NOMO-1 (cell line): ENCODE results near the gene HAGHL.
"Not testable (repeated sequence)": the region's sequence is repeated elsewhere in the genome, so short reads cannot be mapped to it uniquely, and the experiment has no call there.

ENCODE experiments used
- DNase-seq, 2 experiments: peaks; one replicate each; lab custom pipeline; 2025; ENCODE audit not compliant: unreplicated experiment in 2 of 2; lab: John Stamatoyannopoulos, UW

The HAGHL gene

DNA sequence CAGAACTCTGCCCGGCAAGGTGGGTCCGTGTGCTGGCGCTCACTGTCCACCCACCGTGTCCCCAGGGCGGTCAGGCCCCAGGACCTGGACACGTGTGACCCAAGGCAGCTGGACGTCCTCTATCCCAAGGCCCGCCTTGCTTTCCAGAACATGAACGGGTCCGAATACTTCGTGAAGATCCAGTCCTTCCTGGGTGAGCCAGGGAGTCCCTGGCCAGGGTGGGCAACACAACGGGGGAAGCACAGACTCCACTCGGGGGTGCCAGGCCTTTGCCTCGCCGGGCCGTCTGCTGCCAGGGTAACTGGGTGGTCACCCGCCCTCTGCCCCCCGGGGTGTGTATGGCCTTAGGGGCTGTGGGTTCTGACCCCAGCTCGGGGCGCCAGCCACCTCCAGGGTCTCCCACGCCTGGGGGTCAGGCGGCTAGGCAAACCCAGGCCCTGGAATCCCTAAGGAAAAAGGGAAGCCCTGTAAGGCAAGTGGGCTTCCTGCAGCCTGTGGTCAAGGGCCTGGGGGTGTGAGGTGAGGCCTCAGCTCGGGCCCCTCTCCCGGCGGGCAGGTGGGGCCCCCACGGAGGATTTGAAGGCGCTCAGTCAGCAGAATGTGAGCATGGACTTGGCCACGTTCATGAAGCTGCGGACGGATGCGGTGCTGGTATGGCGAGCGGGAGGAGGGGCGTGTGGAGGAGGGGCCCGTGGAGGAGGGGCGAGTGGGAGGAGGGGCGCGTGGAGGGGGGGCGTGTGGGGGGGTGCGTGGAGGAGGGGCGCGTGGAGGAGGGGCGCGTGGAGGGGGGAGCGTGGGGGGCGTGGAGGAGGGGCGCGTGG, 40.1 kb downstream of the HAGHL start:
- DNase-seq = no peak

DNA sequence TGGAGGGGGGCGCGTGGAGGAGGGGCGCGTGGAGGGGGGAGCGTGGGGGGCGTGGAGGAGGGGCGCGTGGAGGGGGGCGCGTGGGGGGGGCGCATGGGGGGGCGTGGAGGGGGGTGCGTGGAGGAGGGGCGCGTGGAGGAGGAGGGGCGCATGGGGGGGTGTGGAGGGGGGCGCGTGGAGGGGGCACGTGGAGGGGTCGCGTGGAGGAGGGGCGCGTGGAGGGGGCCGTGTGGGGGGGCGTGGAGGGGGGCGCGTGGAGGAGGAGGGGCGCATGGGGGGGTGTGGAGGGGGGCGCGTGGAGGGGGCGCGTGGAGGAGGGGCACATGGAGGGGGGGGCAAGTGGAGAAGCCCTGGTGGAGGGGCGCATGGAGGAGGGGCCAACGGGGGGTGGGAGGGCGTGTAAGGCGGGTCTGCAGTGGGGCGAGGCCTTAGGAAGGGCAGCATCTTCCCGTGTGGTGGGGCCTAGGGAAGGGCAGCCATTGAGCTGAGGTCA, 40.9 kb downstream of the HAGHL start:
- no peak for DNase-seq

DNA sequence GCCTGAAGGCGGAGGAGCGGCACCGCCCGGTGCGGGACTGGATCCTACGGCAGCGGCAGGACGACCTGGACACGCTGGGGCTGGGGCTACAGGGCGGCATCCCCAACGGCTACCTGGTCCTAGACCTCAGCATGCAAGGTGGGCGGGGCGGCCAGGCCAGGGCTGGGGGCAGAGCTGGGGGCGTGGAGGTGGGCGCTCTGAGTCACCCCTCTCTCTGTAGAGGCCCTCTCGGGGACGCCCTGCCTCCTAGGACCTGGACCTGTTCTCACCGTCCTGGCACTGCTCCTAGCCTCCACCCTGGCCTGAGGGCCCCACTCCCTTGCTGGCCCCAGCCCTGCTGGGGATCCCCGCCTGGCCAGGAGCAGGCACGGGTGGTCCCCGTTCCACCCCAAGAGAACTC, 41.5 kb downstream of the HAGHL start:
- DNase-seq = no peak

GRCh38 chr16:769184-769784, 42.4 kb downstream of the HAGHL start:
- no peak for DNase-seq

- DNase-seq = no peak
Observed at GRCh38 chr16:769934-770333, 43.0 kb downstream of the HAGHL start.

GRCh38 chr16:770411-770810, 43.5 kb downstream of the HAGHL start:
- DNase-seq = no peak

GRCh38 chr16:772959-773358, 46.1 kb downstream of the HAGHL start:
- no peak for DNase-seq

- no peak for DNase-seq
Observed at GRCh38 chr16:774086-775001, 47.4 kb downstream of the HAGHL start.

GRCh38 chr16:775236-775796, 48.4 kb downstream of the HAGHL start:
- no peak for DNase-seq

- DNase-seq = not testable (repeated sequence)
Observed at GRCh38 chr16:776298-776697, 49.4 kb downstream of the HAGHL start.

DNA sequence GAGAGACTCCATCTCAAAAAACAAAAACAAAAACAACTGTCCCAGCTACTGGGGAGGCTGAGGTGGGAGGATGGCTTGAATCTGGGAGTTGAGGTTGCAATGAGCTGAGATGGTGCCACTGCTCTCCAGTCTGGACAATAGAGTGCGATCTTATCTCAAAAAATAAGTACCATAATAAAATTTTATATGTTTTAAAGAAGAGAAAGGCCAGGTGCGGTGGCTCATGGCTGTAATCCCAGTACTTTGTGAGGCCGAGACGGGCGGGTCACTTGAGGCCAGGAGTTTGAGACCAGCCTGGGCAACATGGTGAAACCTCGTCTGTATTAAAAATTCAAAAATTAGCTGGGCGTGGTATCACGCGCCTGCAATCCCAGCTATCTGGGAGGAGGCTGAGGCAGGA, 49.9 kb downstream of the HAGHL start:
- DNase-seq = no peak

- no peak for DNase-seq
Observed at GRCh38 chr16:777826-778225, 50.9 kb downstream of the HAGHL start.

GRCh38 chr16:778447-778846, 51.5 kb downstream of the HAGHL start:
- DNase-seq = no peak

DNA sequence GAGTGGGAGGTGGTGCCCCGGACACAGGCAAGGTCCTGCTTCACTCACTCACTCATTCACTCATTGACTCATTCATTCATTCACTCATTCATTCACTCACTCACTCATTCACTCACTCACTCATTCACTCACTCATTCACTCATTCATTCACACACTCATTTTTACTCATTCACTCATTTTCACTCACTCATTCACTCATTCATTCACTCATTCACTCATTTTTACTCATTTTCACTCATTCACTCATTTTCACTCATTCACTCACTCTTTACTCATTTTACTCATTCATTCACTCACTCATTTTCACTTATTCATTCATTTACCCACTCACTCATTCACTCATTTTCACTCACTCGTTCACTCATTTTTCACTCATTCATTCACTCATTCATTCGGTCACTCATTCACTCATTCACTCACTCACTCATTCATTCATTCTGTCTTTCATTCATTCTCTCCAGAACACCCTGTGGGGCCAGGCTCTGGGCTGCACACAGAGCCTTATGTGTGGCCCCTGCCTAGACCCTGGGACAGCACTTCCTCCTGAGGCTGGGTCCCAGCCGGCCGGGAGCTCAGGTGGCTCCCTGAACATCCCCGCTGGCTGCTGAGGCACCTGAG, 52.1 kb downstream of the HAGHL start:
- DNase-seq = no peak
